ENCODE results near the gene NAA10. TPM values are rescaled to one million over a fixed set of nuclear protein-coding genes. Genes with fewer than 3 reads are reported as not detected.

NAA10 gene
- total RNA-seq, 1 experiment from 2014 or later: 124 TPM

GRCh38 chrX:153930011-153930910, 4.6 kb downstream of the NAA10 start:
- CTCF ChIA-PET: interaction anchor here (1.4 kb wide), 1 partner anchor 17 kb away, joined by 3 read pairs; no protein-coding TSS in a partner anchor
- H3K27ac ChIP-seq (ENCODE audit: low read depth, low read length): peak overlapping the region; percentile 62
- H4K20me1 ChIP-seq (ENCODE audit: insufficient read depth): no peaks in the 10 kb centered on the region
- H3K9me3 ChIP-seq (ENCODE audit: control insufficient read depth in 1 of 2, insufficient read depth in 1 of 2, low read depth in 1 of 2, low read length in 2 of 2): no peaks in the 10 kb centered on the region
- no peak overlapping the region for H3K4me2 ChIP-seq (ENCODE audit: low read length)
- POLR2A ChIA-PET: no interaction called here
- H2AFZ ChIP-seq (ENCODE audit: low read depth, low read length, poor library complexity, severe bottlenecking): no peak overlapping the region
- intact Hi-C loops (cut with micrococcal nuclease): no loop called here
- no peaks in the 10 kb centered on the region for H3K27me3 ChIP-seq (ENCODE audit: insufficient read depth, low read length)
- RAD21 ChIA-PET (ENCODE audit: low non-redundant PET in 1 of 2, low total read pairs in 2 of 2, uncharacterized antibody in 2 of 2, unreplicated experiment in 2 of 2): no interaction called here
- TF ChIP-seq ZBTB33 (IDR thresholded peaks at IDR 0.05; ENCODE audit: extremely low read depth, insufficient replicate concordance, low read length) (no peak), POLR2AphosphoS5 (IDR thresholded peaks at IDR 0.05; ENCODE audit: low read depth, low read length) (no peak), FOSL1 (IDR thresholded peaks at IDR 0.05; ENCODE audit: low read depth) (no peak), CBX3 (IDR thresholded peaks at IDR 0.05; ENCODE audit: low read depth) (no peak), EGR1 (IDR thresholded peaks at IDR 0.05; ENCODE audit: low read depth) (no peak), SP1 (IDR thresholded peaks at IDR 0.05; ENCODE audit: low read depth) (no peak), EZH2phosphoT487 (IDR thresholded peaks at IDR 0.05; ENCODE audit: borderline replicate concordance) (no peak)
- TF ChIP-seq, protein P1, sequence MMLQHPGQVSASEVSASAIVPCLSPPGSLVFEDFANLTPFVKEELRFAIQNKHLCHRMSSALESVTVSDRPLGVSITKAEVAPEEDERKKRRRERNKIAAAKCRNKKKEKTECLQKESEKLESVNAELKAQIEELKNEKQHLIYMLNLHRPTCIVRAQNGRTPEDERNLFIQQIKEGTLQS (IDR thresholded peaks at IDR 0.05): no peak
- DNase-seq (ENCODE audit: low read depth, low spot score) (no peak), ATAC-seq (no peak)
- H3K4me3 ChIP-seq (replicated peaks in 1 of 2; ENCODE audit: low read depth in 1 of 2, low read length in 2 of 2): no peak overlapping the region
- peaks cover 0 to 5% of the 10 kb centered on the region in 2 experiments; a peak in 2 of 4 replicates for H3K36me3 ChIP-seq (ENCODE audit: control insufficient read depth in 1 of 2, insufficient read depth in 2 of 2, low read length in 2 of 2)
- H3K79me2 ChIP-seq (ENCODE audit: insufficient read depth, low read length): peaks cover 36% of the 10 kb centered on the region
- H3K9ac ChIP-seq (ENCODE audit: low read length): no peak overlapping the region
- H3K4me1 ChIP-seq (ENCODE audit: control insufficient read depth in 1 of 2, insufficient read depth in 2 of 2, low read length in 2 of 2): peaks cover 16 to 35% of the 10 kb centered on the region in 2 experiments
- no TSS peak for BruUV-seq (replicated peaks)
- H3K9me2 ChIP-seq (ENCODE audit: insufficient read depth): no peaks in the 10 kb centered on the region
